ENCODE data around the gene SAMD11.
A peak's percentile ranks its signal among the peaks of the same experiment; 100 is the strongest.
"Not testable (repeated sequence)": the region's sequence is repeated elsewhere in the genome, so short reads cannot be mapped to it uniquely, and the experiment has no call there.

The SAMD11 gene

DNA sequence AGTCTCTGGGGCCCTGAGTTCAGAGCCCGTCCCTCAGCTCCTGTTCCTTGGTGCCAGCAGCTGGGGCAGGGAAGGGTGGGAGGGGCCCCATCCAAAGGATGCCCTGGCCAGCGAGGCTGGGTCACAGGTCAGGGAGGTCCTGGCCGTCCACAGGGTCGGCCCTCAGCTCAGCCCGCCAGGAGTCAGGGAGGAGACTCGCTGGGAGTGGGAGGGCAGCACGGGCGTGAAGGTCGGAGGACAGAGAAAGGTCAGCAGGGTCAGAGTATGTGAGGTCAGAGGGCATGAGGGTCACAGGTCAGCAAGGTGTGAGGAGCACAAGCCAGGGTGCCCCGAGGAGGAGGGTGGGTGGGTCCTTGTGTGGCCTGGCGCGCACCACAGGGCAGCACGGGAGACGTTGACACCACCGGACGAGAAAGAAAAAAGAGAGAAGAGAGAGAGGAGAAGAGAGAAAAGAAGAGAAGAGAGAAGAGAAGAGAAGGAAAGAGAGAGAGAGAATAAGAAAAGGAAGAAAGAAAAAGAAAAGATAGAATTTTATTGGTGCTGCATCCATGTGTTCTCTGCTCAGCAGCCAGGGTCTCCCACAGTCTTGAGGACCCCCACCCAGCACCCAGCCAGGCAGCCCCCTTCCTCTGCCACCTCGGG lies 51.1 kb downstream of the SAMD11 start:
- DNase-seq (ENCODE audit: low read depth), result no peak

DNA sequence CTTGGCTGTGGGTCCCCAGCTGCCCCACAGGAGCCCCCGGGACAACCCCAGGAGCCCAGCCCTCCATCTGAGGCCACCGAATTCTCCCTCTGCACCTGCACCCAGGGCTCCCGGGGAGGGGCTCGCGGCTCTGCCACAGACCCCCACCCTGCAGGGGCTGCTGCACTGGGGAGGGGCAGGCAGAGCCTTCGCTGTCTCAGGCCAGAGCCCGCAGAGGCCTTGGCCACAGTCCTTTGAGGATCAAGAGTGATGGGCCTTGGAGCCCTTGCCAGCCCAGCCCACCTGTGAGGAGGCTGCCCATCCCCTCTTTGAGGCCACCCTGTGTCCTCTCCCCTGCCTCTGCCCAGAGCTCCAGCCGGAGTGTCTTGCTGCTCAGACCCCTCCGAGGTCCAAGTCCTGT lies 51.6 kb downstream of the SAMD11 start:
- no peak for DNase-seq (ENCODE audit: low read depth)

DNA sequence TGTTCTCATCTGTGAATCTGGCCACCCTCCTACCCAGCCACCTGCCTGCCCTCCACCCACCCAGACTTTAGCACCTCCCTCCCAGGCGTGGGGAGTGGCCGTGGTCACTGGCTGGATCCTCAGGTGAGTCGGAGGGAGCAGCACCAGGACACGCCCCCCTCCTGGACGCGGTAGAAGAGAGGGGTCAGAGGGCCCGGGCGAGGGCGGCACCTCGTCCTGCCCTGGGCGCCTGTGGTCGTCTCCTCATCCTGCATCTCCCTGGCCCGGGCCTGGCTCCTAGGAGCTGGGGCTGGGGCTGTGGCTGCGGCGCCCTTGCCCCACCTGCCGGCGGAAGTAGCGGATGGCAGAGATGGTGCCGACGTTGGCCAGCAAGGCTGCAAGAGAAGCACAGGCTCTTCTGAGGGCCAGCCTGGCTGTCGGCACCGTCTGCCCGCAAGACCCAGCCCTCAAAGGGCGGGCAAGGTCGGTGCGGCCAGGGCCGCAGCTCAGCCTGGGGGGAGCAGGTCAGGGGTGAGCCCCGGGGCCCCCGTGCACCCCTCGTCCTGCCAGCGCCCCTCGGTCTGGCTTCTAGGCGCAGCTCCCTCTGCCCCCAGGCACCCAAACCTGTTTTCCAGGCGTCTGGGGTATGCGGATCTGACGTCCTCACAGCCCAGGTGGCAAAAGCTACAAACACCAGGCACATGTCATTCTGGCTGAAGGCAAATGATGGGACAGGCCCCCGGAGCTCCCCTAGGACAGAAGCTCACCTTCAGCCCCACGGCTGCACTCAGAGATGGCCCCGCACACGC lies 52.4 kb downstream of the SAMD11 start:
- DNase-seq (ENCODE audit: low read depth), result no peak

DNA sequence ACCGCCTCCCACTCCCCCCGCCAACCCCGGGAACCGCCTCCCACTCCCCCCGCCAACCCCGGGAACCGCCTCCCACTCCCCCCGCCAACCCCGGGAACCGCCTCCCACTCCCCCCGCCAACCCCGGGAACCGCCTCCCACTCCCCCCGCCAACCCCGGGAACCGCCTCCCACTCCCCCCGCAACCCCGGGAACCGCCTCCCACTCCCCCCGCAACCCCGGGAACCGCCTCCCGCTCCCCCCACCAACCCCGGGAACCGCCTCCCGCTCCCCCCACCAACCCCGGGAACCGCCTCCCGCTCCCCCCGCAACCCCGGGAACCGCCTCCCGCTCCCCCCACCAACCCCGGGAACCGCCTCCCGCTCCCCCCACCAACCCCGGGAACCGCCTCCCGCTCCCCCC lies 53.1 kb downstream of the SAMD11 start:
- not testable (repeated sequence) for DNase-seq (ENCODE audit: low read depth)

DNA sequence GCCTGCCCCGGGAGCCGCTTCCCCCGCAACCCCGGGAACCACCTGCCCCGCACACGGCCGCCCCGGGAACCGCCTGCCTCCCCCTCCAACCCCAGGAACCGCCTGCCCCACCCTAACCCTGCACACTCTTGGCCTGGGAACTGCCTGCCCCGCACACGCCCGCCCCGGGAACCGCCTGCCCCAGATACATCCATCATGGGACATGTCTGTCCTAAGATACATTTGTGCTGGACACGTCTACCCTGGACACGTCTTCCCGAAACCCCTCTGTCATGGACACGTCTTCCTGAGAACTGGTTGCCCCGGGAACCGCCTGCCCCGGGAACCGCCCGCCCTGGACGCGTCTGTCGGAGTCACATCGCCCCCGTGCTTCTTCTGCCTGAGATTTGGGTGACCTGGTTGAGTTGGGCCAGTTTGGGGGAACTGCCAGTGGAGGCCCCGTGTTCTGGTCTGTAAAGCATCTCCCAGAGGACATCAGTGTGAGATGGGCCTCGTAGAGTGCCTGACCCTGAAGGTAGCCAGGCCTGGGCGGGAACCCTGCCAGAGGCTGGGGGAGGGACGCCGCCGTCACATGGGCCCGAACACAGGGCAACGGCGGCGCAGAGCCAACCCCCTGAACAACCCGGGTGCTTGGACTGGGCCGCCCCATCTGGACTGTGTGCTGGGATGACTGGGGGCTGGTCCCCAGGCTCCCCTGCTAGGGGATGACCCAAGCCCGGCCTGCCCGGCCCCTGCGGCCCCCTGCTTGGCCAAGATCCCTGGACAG lies 54.5 kb downstream of the SAMD11 start:
- no peak for DNase-seq (ENCODE audit: low read depth)

DNA sequence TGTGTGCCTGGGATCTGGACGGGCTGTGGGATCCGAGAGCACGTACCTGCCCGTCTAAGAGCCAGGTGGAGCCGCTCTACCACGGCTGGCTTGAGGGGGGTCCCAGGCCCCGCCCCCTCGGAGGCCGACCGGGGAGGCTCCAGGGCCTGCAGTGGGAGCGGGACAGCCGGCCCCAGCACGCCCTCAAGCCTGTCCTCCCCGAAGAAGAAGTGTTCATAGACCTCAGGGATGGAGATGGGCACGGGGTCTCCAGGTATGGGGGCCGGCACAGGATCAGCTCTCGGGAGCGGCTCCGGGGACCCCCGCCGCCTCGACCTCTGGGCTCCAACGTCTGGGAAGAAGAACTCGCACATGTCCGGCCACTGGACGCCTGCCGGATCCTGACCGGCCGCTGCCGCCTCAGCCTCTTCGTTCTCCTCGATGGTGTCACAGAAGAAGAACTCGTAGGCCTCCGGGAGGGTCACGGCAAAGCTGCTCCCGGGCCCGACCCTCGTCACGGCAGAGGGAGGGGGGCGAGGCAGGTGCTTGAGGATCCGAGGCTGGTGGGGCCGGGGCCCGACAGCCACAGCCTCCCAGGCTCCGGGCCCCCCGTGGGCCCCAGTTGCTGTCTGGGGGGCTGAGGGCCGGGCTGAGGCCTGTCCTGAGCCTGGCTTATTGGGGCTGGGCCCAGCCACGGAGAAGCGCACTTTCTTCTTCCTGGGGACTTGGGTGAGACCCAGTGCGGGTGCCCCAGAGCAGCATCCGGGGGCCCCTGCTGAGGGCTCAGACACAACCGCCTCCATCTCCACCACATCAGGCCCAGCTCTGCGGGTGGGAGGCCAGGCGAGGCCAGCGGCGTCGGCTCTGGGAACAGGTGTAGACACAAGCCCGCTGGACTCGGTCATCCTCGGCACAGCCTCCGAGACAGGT lies 55.4 kb downstream of the SAMD11 start:
- DNase-seq (ENCODE audit: low read depth), result no peak

DNA sequence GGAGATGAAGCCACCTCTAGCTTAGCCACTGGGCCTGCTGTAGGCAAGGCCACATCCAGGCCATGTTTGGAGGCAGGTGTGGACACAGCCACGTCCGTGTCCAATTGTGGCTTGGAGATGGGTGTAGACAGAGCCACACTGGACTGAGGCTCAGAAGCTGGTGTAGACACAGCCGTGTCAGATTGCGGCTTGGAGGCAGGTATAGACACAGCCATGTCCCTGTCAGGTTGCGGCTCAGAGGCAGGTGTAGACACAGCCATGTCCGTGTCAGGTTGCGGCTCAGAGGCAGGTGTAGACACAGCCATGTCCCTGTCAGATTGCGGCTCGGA lies 56.0 kb downstream of the SAMD11 start:
- DNase-seq (ENCODE audit: low read depth), result no peak

DNA sequence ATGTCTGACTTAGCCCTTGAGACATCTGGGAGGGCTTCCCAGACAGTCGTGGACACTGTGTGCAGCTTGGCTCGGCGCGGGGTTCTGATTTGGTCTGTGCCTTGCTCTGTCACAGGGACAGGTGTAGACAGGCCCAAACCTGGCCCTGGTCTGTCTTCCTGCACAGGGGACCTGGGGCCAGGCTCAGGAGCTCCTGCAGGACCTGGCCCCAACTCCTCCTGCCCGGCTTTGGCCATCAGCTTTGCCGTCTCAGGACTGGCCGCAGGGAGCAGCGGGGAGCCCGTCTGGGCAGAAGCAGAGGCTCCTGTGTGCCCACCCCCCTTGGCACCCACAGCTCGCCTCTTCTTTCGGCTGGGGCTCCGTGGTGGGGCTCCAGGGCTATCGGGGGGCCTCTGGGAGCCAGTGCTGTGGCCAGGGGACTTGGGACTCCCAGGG lies 56.4 kb downstream of the SAMD11 start:
- DNase-seq (ENCODE audit: low read depth), result no peak

DNA sequence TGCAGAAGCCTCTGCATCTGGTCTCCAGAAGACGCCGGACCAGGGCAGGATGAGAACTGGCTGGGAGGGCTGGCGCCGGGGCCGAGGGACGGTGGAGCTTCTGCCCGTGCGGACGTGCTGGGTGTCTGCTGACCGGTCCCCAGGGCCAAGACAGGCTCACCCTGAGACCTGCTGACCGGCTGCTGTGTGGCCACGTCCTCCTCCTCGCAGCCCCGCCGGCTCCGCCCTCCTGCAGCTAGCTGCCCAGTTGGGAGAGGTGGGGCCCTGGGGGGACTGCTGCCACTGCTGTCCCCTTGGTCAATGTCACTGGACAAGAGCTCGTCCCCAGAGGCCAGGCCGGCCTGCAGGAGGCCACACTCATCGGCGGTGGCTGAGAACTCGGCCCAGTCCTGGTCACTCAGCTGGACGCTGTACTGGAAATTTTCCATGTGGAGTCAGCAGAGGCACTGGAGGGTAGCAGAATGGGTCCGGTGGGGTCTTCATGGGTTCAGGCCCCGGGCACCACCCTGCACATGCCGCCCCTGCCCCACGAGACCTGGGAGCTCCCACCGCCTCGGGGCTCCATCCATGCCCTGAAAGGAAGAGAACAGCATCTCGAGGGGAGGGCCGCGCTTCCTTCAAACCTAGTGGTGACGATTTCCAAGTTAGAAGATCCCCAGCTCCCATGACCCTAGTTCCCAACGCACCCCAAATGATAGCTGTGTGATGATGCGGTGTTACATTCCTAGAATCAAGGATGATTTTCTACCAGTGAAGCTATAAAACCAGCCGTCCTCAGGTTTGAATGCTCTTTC lies 57.1 kb downstream of the SAMD11 start:
- DNase-seq (ENCODE audit: low read depth), result no peak

DNA sequence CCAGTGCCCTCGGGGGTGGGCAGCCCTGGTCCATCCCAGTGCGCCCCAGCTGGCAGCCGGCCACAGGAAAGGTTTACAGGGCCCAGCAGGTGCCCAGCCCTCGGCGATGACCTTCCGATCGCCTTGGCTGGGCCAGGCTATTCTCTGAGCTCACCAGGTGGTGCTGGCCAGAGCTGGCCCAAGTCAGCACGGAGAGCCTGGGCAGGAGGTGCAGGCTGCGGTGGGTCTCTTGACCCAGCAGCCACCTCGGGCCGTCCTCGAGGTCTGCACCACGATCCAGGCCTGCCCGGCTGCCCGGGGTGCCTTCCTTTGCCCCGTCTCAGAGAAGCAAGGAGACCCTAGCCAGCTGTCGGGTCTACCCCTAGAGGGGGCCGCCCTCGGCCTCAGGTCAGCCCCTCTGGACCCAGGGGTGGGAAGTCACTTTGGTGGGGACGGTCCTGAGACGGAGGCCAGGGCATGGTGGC lies 57.8 kb downstream of the SAMD11 start:
- no peak for DNase-seq (ENCODE audit: low read depth)

DNA sequence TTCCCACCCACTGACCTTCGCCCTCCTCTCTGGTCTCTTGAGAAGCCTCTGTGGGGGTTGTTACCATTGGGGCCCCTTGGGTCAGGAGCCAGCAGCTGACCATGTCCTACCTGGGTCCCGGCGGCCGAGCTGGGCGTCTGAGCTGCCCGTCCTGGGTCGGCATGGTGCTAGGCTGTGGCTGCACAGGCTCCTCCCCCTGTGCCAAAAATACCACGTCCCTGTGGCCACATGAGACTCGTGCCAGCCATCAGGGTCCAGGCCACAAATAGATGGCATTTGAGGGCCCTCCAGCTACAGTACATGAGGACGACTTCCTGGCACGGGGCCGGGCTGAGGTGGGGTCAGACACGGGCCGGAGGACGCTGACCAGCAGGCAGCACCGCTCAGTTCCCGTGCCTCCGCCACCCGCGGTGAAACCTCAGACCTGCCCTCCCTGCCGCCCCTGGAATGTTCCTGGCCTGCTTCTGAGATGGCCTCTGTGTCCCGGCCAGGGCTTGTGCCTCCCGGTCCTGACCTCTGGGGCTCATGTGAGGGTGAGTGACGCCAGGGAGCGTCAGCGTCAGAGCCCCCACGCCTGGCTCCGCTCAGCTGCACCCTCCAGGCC lies 58.3 kb downstream of the SAMD11 start, which contains the start of gene PERM1:
Gene PERM1, minus strand, starts transcription at position 139 of the 604 bp plus-strand sequence. CDS start 1,064 bp downstream, outside the sequence.
- no peak for DNase-seq (ENCODE audit: low read depth)

DNA sequence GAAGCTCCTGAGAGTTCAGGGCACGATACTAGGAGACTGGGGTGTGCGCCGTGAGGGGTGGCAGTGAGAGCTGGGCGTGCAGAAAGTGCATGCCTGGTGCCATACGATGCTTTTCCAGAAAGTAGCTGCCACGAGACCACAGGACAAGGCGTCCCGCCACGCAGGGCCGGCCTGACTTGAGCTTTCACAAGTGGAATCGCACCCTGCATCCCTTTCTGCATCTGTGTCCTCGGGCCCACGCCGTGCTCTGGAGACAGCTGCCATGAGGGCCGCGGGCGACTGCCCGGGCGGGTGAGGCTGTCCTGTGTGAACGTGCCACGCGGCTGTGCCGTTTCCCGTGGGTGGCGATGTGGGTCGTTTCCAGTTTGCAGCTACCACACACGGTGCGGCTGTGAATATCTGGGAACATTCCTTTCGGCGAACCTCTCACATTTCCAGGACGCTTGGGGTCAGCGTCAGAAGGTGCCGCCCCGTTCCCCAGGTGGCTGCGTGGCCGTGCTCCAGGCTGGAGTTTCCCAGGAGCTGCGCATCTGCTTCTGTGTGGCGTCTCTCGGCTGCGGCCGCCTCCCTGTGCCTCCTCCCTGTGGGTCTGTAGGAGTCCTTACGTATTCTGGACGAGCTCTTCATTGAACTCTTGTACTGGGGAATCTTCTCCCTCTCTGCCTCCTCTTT lies 59.2 kb downstream of the SAMD11 start:
- no peak for DNase-seq (ENCODE audit: low read depth)

DNA sequence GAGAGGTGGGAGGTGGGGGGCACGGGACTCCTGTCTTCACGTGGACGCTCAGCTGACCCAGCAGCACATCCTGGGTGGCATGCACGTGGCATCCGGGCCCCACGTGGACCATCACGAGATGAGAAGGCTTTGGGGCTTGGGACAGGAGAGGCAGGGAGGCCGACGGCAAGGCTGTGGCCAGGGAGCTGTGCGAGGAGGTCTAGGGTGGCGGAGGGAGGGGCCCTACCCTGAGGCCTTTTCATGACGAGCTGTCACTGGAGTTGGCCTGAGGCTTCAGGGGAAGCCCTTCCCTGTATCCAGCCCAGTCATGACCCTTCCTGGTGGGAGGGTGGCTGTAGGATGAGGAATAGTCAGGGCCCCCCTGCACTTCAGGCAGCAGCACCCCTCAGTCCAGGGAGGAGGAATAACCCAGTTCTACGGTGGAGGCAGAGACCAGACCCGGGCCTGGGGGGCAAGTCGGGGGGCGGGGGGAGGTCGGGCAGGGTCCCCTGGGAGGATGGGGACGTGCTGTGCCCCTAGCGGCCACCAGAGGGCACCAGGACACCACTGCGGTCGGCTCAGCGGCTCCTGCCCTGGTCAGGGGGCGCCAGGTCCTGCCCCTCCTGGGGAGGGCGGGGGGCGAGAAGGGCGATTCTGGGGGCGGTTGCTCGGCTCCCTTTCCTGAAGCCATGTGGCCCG lies 60.2 kb downstream of the SAMD11 start:
- peak; percentile 48 for DNase-seq (ENCODE audit: low read depth)

DNA sequence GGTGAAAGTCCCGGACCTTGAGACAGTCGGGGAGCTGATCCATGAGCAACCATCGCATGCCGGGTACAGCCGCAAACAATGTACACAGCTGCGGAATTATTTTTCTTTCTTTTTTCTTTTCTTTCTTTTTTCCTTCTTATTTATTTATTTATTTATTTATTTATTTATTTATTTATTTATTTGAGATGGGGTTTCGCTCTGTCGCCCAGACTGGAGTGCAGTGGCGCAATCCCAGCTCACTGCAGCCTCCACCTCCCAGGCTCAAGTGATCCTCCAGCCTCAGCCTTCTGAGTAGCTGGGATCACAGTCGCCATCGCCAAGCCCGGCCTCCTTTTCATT lies 60.7 kb downstream of the SAMD11 start:
- no peak for DNase-seq (ENCODE audit: low read depth)

DNA sequence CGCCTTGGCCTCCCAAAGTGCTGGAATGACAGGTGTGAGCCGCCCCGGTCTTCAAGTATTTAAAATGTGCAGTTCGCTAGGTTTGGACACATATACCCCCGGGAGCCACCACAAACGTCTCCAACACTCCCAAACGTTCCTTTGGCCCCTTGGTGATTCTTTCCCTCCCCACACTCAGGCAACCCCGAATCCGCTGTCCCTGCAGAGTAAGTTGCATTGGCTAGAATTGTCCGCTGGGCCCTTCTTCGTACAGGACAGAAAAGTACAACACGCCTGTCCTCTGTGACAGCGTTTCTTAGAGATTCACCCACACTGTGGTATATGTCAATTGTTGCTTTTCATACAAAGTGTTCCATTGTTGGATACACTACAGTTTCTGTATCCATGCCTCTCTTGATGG lies 61.4 kb downstream of the SAMD11 start:
- no peak for DNase-seq (ENCODE audit: low read depth)

DNA sequence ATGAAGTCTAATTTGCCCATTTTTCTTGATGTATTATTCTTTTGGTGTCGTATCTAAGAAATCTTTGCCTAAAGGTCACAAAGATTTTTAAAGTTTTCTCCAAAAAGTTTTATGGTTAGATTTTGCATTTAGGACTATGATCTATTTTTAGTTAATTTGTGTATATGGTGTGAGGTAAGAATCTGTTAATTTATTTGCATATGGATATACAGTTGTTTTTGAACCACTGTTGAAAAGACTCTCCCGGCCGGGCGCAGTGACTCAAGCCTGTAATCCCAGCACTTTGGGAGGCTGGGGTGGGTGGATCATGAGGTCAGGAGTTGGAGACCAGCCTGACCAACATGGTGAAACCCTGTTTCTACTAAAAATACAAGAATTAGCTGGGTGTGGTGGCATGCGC lies 64.3 kb downstream of the SAMD11 start:
- DNase-seq (ENCODE audit: low read depth), result not testable (repeated sequence)

DNA sequence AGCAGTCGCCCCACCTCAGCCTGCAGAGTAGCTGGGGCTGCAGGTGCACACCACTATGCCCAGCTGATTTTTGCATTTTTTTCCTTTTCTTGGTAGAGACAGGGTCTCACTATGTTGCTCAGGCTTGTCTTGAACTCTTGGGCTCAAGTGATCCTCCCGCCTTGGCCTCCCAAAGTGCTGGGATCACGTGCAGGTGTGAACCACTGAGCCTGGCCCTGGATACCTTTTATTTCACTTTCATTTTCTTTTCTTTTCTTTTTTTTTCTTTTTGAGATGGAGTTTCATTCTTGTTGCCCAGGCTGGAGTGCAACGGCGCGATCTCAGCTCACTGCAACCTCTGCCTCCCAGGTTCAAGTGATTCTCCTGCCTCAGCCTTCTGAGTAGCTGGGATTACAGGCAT lies 67.6 kb downstream of the SAMD11 start:
- DNase-seq (ENCODE audit: low read depth), result not testable (repeated sequence)

DNA sequence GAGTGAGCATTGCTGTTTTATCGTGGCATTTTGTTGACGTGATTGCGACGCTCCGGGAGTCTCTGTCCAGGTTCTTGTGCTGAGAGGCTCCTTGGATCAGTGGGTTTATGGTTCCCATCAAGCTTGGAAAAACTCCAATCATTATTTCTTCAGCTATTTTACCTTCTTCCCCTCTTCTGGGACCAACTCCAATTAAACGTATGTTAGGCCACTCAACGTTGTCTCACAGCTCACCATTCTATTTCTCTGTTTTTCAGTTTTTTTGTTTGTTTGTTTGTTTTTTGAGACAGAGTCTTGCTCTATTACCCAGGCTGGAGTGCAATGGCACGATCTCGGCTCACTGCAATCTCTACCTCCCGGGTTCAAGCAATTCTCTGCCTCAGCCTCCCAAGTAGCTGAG lies 68.2 kb downstream of the SAMD11 start:
- no peak for DNase-seq (ENCODE audit: low read depth)

DNA sequence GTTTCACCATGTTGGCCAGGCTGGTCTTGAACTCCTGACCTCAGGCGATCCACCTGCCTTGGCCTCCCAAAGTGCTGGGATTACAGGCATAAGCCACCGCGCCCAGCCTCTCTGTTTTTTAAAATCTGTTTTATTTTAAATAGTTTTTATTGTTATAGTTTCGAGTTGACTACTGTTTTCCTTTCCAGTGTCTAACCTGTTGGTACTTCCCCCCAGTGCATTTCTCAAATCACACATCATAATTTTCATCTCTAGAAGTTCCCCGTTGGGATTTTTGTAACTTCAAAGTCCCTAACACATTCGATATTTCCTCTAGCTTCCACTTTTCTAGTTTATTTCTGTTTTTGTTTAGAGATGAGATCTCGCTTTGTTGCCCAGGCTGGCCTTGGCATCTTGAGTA lies 68.6 kb downstream of the SAMD11 start:
- DNase-seq (ENCODE audit: low read depth), result no peak
